H7 (cell line): Measurements from ENCODE around the gene ARHGEF12. TPM values are rescaled to one million over a fixed set of nuclear protein-coding genes. Genes with fewer than 3 reads are reported as not detected.
A peak's percentile ranks its signal among the peaks of the same experiment; 100 is the strongest.

Experiments
- DNase-seq: peaks from one replicate; pipeline ENCODE4 v3.0.0; 2012
- H3K27me3 ChIP-seq: 2 replicates; pipeline ENCODE4 v1.6.0; 2011; ENCODE audit warnings: mild to moderate bottlenecking, low read length; ENCODE audit not compliant: control insufficient read depth, insufficient read depth
- H3K36me3 ChIP-seq: replicated peaks from 2 replicates; pipeline ENCODE4 v1.5.1; 2011; ENCODE audit warnings: low read length; ENCODE audit not compliant: control insufficient read depth, insufficient read depth
- H3K4me3 ChIP-seq: 2 replicates; pipeline ENCODE4 v1.5.1; 2011; ENCODE audit warnings: low read depth, mild to moderate bottlenecking, control low read depth, low read length, moderate library complexity; ENCODE audit not compliant: insufficient read depth
- total RNA-seq: library from RNA; depleted of rRNA; stranded (reverse); fragments of >200 nt; shearing (Covaris generic); gene quantifications from 2 replicates; pipeline ENCODE4 v1.2.3, GENCODE V29; 2014

ARHGEF12 gene
- total RNA-seq, 1 experiment from 2014 or later: 19.2 TPM

- H3K27me3 ChIP-seq: peaks cover 2% of the 10 kb centered on the region
- no peak for DNase-seq
- H3K36me3 ChIP-seq: no peaks in the 10 kb centered on the region
- no peak overlapping the region for H3K4me3 ChIP-seq
Observed at GRCh38 chr11:120518356-120518755, 182.1 kb downstream of the ARHGEF12 start.

- peaks cover 2% of the 10 kb centered on the region for H3K27me3 ChIP-seq
- no peak for DNase-seq
- no peaks in the 10 kb centered on the region for H3K36me3 ChIP-seq
- H3K4me3 ChIP-seq: no peak overlapping the region
Observed at GRCh38 chr11:120519474-120519873, 183.3 kb downstream of the ARHGEF12 start.

DNA sequence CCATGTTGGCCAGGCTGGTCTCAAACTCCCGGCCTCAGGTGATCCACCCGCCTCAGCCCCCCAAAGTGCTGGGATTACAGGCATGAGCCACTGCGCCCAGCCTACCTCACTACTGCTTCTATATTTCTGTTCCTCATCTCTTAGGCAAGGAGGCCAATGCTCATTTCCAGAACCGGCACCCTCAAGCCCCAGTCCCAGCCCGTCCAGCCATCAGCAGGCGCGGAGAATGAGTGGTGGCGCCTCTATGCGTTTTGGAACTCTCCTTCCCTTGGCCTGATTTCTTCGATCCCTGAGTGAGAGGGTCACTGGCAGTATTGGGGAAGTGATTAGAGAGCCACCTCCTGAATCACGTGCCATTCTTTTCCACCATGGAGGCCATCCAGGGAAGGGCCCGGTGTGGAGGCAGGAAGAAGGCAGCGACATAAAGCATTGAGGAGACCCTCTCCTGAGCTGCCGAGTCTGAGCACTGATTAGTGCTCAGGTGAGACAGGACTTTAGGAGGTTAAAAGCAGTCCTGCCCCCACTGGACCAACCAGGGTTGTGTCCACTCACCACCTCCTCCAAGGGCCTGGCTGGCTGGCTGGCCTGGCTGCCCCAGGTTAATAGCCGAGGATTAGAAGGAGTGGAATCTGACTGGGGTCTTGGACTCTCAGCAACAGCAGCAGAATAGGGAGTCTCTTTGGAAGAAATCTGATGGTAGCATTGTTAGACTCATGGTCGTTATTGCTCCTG lies 184.0 kb downstream of the ARHGEF12 start:
- no peak for DNase-seq
- Histone ChIP-seq H3K27me3 (peaks cover 2% of the 10 kb centered on the region), H3K36me3 (no peaks in the 10 kb centered on the region), H3K4me3 (no peak overlapping the region)

- DNase-seq: no peak
- H3K4me3 ChIP-seq: no peak overlapping the region
- H3K36me3 ChIP-seq: no peaks in the 10 kb centered on the region
- H3K27me3 ChIP-seq: peaks cover 2% of the 10 kb centered on the region
Observed at GRCh38 chr11:120521176-120521575, 185.0 kb downstream of the ARHGEF12 start.

GRCh38 chr11:120522021-120522420 lies 185.8 kb downstream of the ARHGEF12 start:
- H3K36me3 ChIP-seq: no peaks in the 10 kb centered on the region
- H3K4me3 ChIP-seq: no peak overlapping the region
- DNase-seq: peak; percentile 20
- H3K27me3 ChIP-seq: no peaks in the 10 kb centered on the region; the same call in none of the 2 replicates

GRCh38 chr11:120522736-120523135 lies 186.5 kb downstream of the ARHGEF12 start:
- Histone ChIP-seq H3K36me3 (no peaks in the 10 kb centered on the region), H3K27me3 (no peaks in the 10 kb centered on the region; the same call in none of the 2 replicates), H3K4me3 (no peak overlapping the region)
- DNase-seq: no peak

DNA sequence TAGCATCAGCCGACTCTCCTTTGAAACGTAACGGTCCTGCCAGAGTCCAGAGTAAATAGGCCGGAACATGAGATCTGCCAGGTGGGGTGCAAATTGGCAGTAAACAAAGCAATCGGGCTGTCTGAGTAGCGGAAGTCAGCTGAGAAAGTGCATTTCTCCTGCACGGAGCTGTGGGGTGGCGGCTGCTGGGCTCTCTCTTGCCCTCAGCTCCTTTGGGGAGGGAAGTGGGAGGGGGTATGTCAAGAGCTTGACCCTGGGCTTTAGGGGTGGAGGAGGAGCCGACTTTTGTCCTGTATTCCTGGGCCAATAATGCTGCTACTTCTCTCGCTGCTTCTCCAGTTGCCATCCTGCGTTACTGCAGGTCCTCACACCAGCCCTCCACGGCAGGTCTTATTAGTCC lies 187.0 kb downstream of the ARHGEF12 start:
- no peak overlapping the region for H3K4me3 ChIP-seq
- no peaks in the 10 kb centered on the region; the same call in none of the 2 replicates for H3K27me3 ChIP-seq
- H3K36me3 ChIP-seq: no peaks in the 10 kb centered on the region
- DNase-seq: peak; percentile 78

- H3K4me3 ChIP-seq: no peak overlapping the region
- no peak for DNase-seq
- no peaks in the 10 kb centered on the region for H3K36me3 ChIP-seq
- no peaks in the 10 kb centered on the region; the same call in none of the 2 replicates for H3K27me3 ChIP-seq
Observed at GRCh38 chr11:120524536-120525085, 188.4 kb downstream of the ARHGEF12 start.

DNA sequence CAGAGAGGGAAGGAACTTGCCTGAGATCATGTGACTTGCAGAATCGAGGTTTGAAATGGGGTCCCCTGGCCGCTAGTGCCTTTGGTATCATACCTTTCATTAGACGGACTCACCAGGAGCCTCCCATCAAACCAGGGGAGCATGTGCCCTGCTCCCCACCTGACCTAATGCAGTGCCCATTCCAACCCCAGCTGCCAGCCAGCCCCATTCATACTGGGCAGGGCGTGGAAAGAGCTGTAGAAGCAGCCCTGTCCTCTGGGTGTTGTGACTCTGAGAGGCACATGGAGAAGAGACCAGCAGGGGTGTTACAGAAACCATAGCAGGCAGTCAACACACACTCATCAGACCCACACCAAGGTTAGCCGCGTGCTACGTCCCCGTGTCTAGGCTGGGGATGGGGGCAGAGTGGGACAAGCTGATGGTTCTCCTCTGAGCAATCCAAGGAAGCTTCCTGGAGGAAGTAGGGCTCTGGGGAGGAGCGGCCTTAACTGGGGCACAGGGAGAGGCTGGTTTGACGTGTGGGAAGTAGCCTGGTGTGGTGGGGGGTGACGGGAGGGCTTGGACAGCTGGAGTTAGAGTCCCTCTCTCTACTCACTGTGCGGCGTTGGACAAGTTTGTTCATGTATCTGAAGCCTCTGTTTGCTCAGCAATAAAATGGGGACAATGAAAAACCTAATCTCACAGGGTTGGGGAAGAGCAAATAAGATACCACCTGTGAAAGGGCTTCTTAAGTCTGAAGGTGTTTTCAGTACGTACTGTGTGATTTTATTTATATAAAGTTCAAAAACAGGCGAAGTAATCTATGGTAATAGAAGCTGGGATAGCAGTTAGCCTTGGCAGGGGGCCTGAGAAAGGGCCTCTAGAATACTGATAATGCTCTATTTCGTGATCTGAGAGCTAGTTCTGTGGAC lies 189.3 kb downstream of the ARHGEF12 start:
- no peaks in the 10 kb centered on the region for H3K36me3 ChIP-seq
- H3K27me3 ChIP-seq: no peaks in the 10 kb centered on the region; the same call in none of the 2 replicates
- no peak for DNase-seq
- H3K4me3 ChIP-seq: no peak overlapping the region

DNA sequence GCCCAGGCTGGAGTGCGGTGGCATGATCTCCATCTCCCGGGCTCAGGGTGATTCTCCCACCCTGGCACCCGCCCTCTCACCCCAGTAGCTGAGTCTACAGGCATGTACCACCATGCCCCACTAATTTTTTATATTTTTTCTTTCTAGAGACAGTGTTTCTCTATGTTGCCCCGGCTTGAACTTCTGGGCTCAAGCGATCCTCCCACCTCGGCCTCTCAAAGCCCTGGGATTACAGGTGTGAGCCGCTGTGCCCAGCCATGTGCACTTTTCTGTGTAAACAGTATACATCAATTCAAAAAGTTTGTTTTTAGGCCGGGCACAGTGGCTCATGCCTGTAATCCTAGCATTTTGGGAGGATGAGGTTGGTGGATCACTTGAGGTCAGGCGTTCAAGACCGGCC lies 190.0 kb downstream of the ARHGEF12 start:
- Histone ChIP-seq H3K36me3 (no peaks in the 10 kb centered on the region), H3K27me3 (no peaks in the 10 kb centered on the region; the same call in none of the 2 replicates), H3K4me3 (no peak overlapping the region)
- DNase-seq: no peak

DNA sequence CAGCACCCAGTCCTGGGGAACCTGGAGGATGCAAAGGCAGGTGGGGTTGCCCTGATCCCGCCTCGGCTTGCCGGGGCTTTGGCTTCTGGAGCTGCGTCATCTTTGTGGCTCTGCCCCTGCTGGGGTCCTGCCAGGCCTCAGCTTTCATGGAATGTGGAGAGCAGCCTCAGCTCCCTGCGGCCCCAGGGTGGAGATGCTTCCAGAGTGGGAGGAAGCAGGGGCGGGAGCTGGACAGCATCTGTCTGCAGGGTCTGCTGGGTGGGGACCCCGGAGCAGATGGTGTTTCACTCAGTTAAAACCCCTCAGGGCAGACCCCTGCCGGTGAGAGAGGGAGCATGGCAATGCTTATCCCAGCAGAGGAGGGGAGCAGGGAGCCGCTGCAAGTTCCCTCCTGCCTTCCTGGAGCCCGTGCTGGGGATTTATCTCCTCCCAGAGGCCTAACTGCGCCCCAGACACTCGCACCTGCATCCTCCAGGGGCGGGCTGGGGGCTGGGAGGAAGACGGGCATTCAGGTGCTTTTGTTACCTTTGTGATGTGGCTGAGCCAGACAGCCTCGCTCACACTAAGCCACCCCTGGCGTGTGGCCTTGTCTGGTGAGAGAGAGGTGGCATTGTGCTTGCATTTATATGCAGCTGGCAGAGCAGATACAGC lies 191.0 kb downstream of the ARHGEF12 start:
- Histone ChIP-seq H3K4me3 (no peak overlapping the region), H3K27me3 (no peaks in the 10 kb centered on the region; the same call in none of the 2 replicates), H3K36me3 (no peaks in the 10 kb centered on the region)
- peak; percentile 91 for DNase-seq

DNA sequence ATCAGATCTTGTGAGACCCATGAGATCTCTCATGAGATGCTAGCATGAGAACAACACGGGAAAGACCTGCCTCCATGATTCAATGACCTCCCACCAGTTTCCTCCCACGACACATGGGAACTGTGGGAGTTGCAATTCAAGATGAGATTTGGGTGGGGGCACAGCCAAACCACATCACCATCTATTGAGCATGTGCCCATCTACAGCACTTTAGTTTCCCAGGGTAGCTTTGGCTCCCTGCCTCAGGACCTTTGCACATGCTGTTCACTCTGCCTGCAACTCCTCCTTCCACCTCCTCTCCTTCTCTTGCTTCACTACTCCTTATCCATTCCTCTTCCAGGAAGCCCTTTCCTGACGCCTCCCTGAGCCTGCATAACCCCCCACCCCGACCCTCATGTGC lies 192.5 kb downstream of the ARHGEF12 start:
- no peaks in the 10 kb centered on the region; the same call in none of the 2 replicates for H3K27me3 ChIP-seq
- DNase-seq: no peak

GRCh38 chr11:120529214-120529613 lies 193.0 kb downstream of the ARHGEF12 start:
- Histone ChIP-seq H3K27me3 (no peaks in the 10 kb centered on the region; the same call in none of the 2 replicates), H3K4me3 (no peak overlapping the region), H3K36me3 (no peaks in the 10 kb centered on the region)
- no peak for DNase-seq

More for the DNA sequence above, 192.5 kb downstream of the ARHGEF12 start:
- Histone ChIP-seq H3K4me3 (no peak overlapping the region), H3K36me3 (no peaks in the 10 kb centered on the region)

GRCh38 chr11:120529911-120530310 lies 193.7 kb downstream of the ARHGEF12 start:
- DNase-seq: no peak
- H3K27me3 ChIP-seq: no peaks in the 10 kb centered on the region; the same call in none of the 2 replicates

More at GRCh38 chr11:120529911-120530310, 193.7 kb downstream of the ARHGEF12 start:
- H3K36me3 ChIP-seq: no peaks in the 10 kb centered on the region
- H3K4me3 ChIP-seq: no peak overlapping the region
